ENCODE measurements around the gene DMD.

Gene DMD

DNA sequence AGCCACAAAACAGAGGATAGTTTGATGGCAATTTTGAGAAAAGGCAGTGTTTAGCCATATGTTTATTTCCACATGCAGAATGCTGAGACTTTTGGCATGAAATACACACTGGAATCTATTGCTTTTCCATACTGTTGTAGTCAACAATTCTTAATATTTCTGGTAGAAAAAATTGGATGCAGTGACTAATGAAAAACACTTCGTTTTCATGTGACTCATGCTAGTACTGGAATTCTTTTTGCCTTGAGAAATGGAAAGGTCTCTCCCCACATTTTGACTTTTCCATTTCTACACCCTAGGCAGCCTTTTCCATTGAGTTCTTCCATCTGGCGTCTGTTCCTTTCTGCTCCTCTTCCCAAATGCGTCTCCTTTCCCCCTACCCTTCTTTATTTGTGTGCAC, 1714.3 kb downstream of the DMD start:
- DNase-seq = no peak
- Histone ChIP-seq H3K27ac (ENCODE audit: low read depth, low read length) (no peak overlapping the region), H3K4me3 (ENCODE audit: low read depth, low read length) (no peak overlapping the region), H3K23ac (ENCODE audit: low read length) (no peak overlapping the region), H3K4me2 (ENCODE audit: low read length) (no peak overlapping the region), H2BK120ac (ENCODE audit: insufficient read depth, low read length, poor library complexity) (no peak overlapping the region), H2AFZ (ENCODE audit: insufficient read depth, low read length, poor library complexity) (no peak overlapping the region), H4K8ac (ENCODE audit: low read depth, low read length) (no peak overlapping the region), H2AK5ac (ENCODE audit: low read length) (no peak overlapping the region), H3K18ac (ENCODE audit: low read length) (no peak overlapping the region), H4K12ac (ENCODE audit: low read depth, low read length) (no peak overlapping the region), H2BK5ac (ENCODE audit: low read depth, low read length, poor library complexity) (no peak overlapping the region), H3K36me3 (ENCODE audit: control insufficient read depth in 1 of 2, insufficient read depth in 2 of 2, low read length in 2 of 2) (no peaks in the 10 kb centered on the region), H3K14ac (ENCODE audit: low read length) (no peak overlapping the region), H3K9ac (ENCODE audit: low read length) (no peak overlapping the region), H4K91ac (ENCODE audit: low read depth, low read length) (no peak overlapping the region), H2BK12ac (ENCODE audit: low read length) (no peak overlapping the region), H3K79me1 (ENCODE audit: low read length) (no peaks in the 10 kb centered on the region), H3K79me2 (ENCODE audit: control insufficient read depth, insufficient read depth, low read length, poor library complexity) (no peaks in the 10 kb centered on the region), H3K4me1 (ENCODE audit: control insufficient read depth in 1 of 2, insufficient read depth in 2 of 2, low read length in 2 of 2) (no peaks in the 10 kb centered on the region), H3K27me3 (ENCODE audit: insufficient read depth, low read length) (no peaks in the 10 kb centered on the region), H3K4ac (ENCODE audit: low read depth, low read length) (no peak overlapping the region), H3K9me3 (ENCODE audit: insufficient read depth, low read depth, low read length) (no peaks in the 10 kb centered on the region)
- no CpG with 5 or more reads among the region's 3 CpGs for WGBS (ENCODE audit: extremely low coverage, insufficient coverage, insufficient read length)

DNA sequence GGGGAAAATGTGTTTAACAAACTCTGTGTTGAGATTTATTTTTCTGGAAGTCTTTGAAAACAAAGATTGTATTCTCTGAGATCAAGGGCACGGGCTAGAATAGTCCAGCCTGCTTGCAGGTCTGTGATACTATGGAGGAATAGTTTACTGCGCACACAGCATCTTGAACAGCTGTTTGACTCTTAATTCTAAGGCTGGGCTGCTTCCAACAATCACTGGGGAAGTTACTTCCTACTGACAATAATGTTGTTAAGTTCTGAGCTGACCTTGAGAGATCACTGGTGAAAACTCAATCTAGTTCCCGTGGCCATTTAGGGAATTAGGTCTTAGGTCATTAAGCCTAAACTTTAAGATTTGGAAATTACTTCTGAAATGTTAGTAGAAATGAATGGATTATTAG, 1723.4 kb downstream of the DMD start:
- Histone ChIP-seq H3K4me2 (ENCODE audit: low read length) (no peak overlapping the region), H2BK12ac (ENCODE audit: low read length) (no peak overlapping the region), H2AK5ac (ENCODE audit: low read length) (no peak overlapping the region), H3K27ac (ENCODE audit: low read depth, low read length) (no peak overlapping the region), H3K79me2 (ENCODE audit: control insufficient read depth, insufficient read depth, low read length, poor library complexity) (no peaks in the 10 kb centered on the region), H3K36me3 (ENCODE audit: control insufficient read depth in 1 of 2, insufficient read depth in 2 of 2, low read length in 2 of 2) (no peaks in the 10 kb centered on the region), H2BK5ac (ENCODE audit: low read depth, low read length, poor library complexity) (no peak overlapping the region), H4K8ac (ENCODE audit: low read depth, low read length) (no peak overlapping the region), H3K14ac (ENCODE audit: low read length) (no peak overlapping the region), H3K18ac (ENCODE audit: low read length) (no peak overlapping the region), H3K4me3 (ENCODE audit: low read depth, low read length) (no peak overlapping the region), H3K4ac (ENCODE audit: low read depth, low read length) (no peak overlapping the region), H3K4me1 (ENCODE audit: control insufficient read depth in 1 of 2, insufficient read depth in 2 of 2, low read length in 2 of 2) (no peaks in the 10 kb centered on the region), H3K9me3 (ENCODE audit: insufficient read depth, low read depth, low read length) (no peaks in the 10 kb centered on the region), H3K9ac (ENCODE audit: low read length) (no peak overlapping the region), H2BK120ac (ENCODE audit: insufficient read depth, low read length, poor library complexity) (no peak overlapping the region), H3K23ac (ENCODE audit: low read length) (no peak overlapping the region), H4K91ac (ENCODE audit: low read depth, low read length) (no peak overlapping the region), H2AFZ (ENCODE audit: insufficient read depth, low read length, poor library complexity) (no peak overlapping the region), H4K12ac (ENCODE audit: low read depth, low read length) (no peak overlapping the region), H3K27me3 (ENCODE audit: insufficient read depth, low read length) (no peaks in the 10 kb centered on the region), H3K79me1 (ENCODE audit: low read length) (no peaks in the 10 kb centered on the region)
- DNase-seq = no peak
- no CpG with 5 or more reads among the region's 3 CpGs for WGBS (ENCODE audit: extremely low coverage, insufficient coverage, insufficient read length)

DNA sequence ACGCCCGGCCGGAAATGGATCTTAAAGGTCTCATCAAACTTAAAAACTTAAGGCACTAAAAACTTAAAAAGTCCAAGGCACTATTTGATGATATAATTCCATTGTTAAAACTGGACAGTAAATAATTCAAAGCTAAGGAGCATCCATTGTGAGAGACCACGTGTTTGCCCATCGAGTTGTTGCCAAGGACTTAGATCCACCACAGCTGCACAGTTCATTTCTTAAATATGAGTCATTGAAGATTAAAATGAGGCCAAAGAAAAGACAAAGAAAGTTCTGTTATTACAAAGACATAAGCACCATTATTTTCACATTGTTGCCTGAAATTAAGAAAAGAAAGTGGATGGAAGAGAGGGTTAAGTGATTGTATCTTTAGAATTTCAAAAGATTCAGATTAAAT, 1728.0 kb downstream of the DMD start:
- WGBS (ENCODE audit: extremely low coverage, insufficient coverage, insufficient read length) = no CpG with 5 or more reads among the region's 5 CpGs
- H3K79me1 ChIP-seq (ENCODE audit: low read length) = no peaks in the 10 kb centered on the region
- H3K36me3 ChIP-seq (ENCODE audit: control insufficient read depth in 1 of 2, insufficient read depth in 2 of 2, low read length in 2 of 2) = no peaks in the 10 kb centered on the region

DNA sequence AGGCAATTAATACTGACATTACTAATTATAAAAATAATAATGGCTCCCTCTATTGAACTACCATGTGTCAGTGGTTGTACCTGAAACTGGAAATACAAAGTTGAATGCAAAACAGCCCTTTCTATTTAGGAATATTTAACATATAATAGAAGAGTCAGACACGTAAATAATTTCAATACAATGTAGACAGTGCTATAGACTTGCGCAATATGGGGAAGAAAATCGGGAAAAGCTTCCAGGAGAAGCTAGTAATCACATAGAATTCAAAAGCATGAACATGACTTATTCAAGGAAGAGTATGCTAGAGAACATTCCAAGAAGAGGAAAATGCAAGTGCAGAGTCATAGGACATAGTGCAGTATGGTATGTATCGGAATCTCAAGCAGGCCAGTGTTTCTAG, 1730.7 kb downstream of the DMD start:
- no peak overlapping the region for H4K8ac ChIP-seq (ENCODE audit: low read depth, low read length)
- no peak overlapping the region for H2BK120ac ChIP-seq (ENCODE audit: insufficient read depth, low read length, poor library complexity)
- no peak overlapping the region for H3K4ac ChIP-seq (ENCODE audit: low read depth, low read length)
- peak in 1 of 2 donors; percentile 2 for DNase-seq
- no peak overlapping the region for H3K14ac ChIP-seq (ENCODE audit: low read length)
- H4K12ac ChIP-seq (ENCODE audit: low read depth, low read length) = no peak overlapping the region
- no peaks in the 10 kb centered on the region for H3K27me3 ChIP-seq (ENCODE audit: insufficient read depth, low read length)
- no peak overlapping the region for H3K4me3 ChIP-seq (ENCODE audit: low read depth, low read length)
- H3K9ac ChIP-seq (ENCODE audit: low read length) = no peak overlapping the region
- no peak overlapping the region for H2AK5ac ChIP-seq (ENCODE audit: low read length)
- no peaks in the 10 kb centered on the region for H3K36me3 ChIP-seq (ENCODE audit: control insufficient read depth in 1 of 2, insufficient read depth in 2 of 2, low read length in 2 of 2)
- no peak overlapping the region for H3K4me2 ChIP-seq (ENCODE audit: low read length)
- no peak overlapping the region for H2BK12ac ChIP-seq (ENCODE audit: low read length)
- no peak overlapping the region for H3K27ac ChIP-seq (ENCODE audit: low read depth, low read length)
- WGBS (ENCODE audit: extremely low coverage, insufficient coverage, insufficient read length) = no CpG with 5 or more reads among the region's 4 CpGs
- H3K4me1 ChIP-seq (ENCODE audit: control insufficient read depth in 1 of 2, insufficient read depth in 2 of 2, low read length in 2 of 2) = no peaks in the 10 kb centered on the region
- H3K79me1 ChIP-seq (ENCODE audit: low read length) = no peaks in the 10 kb centered on the region
- H2BK5ac ChIP-seq (ENCODE audit: low read depth, low read length, poor library complexity) = no peak overlapping the region
- no peaks in the 10 kb centered on the region for H3K79me2 ChIP-seq (ENCODE audit: control insufficient read depth, insufficient read depth, low read length, poor library complexity)
- no peak overlapping the region for H4K91ac ChIP-seq (ENCODE audit: low read depth, low read length)
- no peak overlapping the region for H3K23ac ChIP-seq (ENCODE audit: low read length)
- H3K18ac ChIP-seq (ENCODE audit: low read length) = no peak overlapping the region
- H3K9me3 ChIP-seq (ENCODE audit: insufficient read depth, low read depth, low read length) = no peaks in the 10 kb centered on the region
- no peak overlapping the region for H2AFZ ChIP-seq (ENCODE audit: insufficient read depth, low read length, poor library complexity)

More for the DNA sequence above, 1728.0 kb downstream of the DMD start:
- Histone ChIP-seq H2BK5ac (ENCODE audit: low read depth, low read length, poor library complexity) (no peak overlapping the region), H4K12ac (ENCODE audit: low read depth, low read length) (no peak overlapping the region), H3K4me2 (ENCODE audit: low read length) (no peak overlapping the region), H3K27ac (ENCODE audit: low read depth, low read length) (no peak overlapping the region), H2AK5ac (ENCODE audit: low read length) (no peak overlapping the region), H2BK120ac (ENCODE audit: insufficient read depth, low read length, poor library complexity) (no peak overlapping the region), H4K91ac (ENCODE audit: low read depth, low read length) (no peak overlapping the region), H3K23ac (ENCODE audit: low read length) (no peak overlapping the region), H3K79me2 (ENCODE audit: control insufficient read depth, insufficient read depth, low read length, poor library complexity) (no peaks in the 10 kb centered on the region), H3K14ac (ENCODE audit: low read length) (no peak overlapping the region), H3K9ac (ENCODE audit: low read length) (no peak overlapping the region), H3K4me3 (ENCODE audit: low read depth, low read length) (no peak overlapping the region), H2BK12ac (ENCODE audit: low read length) (no peak overlapping the region), H3K27me3 (ENCODE audit: insufficient read depth, low read length) (no peaks in the 10 kb centered on the region), H4K8ac (ENCODE audit: low read depth, low read length) (no peak overlapping the region), H3K4ac (ENCODE audit: low read depth, low read length) (no peak overlapping the region), H3K4me1 (ENCODE audit: control insufficient read depth in 1 of 2, insufficient read depth in 2 of 2, low read length in 2 of 2) (no peaks in the 10 kb centered on the region), H2AFZ (ENCODE audit: insufficient read depth, low read length, poor library complexity) (no peak overlapping the region), H3K9me3 (ENCODE audit: insufficient read depth, low read depth, low read length) (no peaks in the 10 kb centered on the region), H3K18ac (ENCODE audit: low read length) (no peak overlapping the region)
- DNase-seq = no peak

Data from trophoblast cell (in vitro differentiated cells and primary cell).